NCI-H2227 (cell line): Measurements from ENCODE around the gene MPPED1.

Experiments
- DNase-seq: peaks from one replicate; lab custom pipeline; 2025; ENCODE audit not compliant: unreplicated experiment; lab: John Stamatoyannopoulos, UW

MPPED1 gene

GRCh38 chr22:43514476-43515157 lies 102.8 kb downstream of the MPPED1 start:
- DNase-seq: no peak

GRCh38 chr22:43515411-43515810 lies 103.6 kb downstream of the MPPED1 start:
- no peak for DNase-seq

DNA sequence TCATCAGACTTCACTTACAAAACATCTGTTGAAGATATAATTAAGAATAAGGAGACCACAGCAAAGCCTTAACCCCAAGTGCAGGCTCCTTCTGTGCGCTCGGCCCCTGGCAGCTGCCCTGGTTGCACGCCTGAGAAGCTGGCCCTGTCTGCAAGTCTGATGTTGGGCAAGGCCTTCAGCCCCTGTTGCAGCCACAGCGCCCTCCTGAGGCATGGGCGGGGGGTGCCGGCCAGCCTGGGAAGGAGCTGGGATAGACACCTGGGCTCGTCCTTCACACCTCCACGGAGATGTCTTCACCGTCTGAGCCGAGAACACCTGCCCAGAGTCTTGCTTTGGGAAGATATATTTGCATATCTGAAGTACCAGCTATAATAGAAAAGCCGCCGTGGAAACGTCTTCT lies 104.1 kb downstream of the MPPED1 start:
- DNase-seq: no peak

- DNase-seq: no peak
Measured at GRCh38 chr22:43516386-43516785, 104.6 kb downstream of the MPPED1 start.

DNA sequence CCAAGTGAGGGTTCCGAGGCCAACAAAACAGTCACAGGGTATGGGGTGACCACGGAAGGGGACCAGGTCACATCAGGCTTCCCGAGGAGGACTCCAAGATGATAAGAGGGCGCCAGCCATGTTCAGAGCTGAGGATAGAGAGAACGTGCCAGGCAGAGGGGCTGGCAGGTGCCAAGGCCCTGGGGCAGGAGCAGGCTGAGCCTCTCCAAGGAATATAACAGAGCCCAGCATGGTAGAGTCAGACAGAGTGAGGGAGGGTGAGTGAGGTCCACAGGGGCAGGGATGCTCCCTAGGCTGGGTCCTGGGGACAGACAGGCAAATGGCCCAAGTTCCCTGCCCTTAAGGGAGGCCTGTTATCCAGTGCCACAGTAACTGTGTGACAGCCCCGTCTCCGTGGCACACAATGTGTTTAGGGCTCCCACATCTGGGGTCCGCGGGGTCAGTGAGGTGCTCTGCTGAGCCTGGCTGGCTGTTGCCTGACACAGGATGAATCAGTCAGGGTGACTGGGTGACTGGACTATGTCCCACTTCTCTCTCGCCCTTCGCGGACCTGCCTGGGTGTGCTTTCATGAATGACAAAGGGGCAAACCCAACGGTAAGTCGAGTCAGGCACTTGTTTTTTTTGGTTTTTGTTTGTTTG lies 105.3 kb downstream of the MPPED1 start:
- DNase-seq: no peak

DNA sequence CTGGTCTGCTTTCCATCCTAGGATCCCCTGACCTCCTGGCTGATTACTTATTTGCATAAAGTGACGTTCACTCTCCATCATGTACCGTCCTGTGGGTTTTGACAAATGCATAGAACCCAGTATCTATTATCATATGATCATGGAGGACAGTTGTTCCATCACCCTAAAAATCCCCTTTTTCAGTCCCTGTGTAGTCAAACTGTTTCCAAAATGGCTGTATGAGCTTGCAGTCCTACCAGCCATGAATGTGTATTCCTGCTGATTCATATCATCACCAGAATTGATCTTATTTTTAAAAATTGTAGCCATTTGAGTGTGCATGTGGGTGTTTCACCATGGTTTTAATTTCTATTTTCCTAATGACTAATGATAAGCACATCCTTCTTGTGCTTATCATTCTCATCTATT lies 108.8 kb downstream of the MPPED1 start:
- no peak for DNase-seq

DNA sequence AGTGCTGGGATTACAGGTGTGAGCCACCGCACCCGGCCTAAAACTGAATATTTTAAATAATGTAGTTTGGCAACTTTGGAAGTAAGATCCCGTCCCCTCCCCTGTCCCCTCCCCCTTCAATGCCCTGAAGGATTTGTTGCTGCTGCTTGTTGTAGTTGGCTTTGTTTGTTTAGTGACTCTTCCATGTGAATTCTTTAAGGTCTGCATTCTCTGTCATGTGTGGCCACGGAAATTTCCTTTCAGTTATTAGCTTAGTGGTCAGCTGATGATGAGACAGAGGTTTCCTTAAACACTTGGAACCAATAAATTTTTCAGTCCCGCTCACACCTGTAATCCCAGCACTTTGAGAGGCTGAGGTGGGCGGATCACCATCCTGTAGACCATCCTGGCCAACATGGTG lies 109.9 kb downstream of the MPPED1 start:
- no peak for DNase-seq

- DNase-seq: no peak
Measured at GRCh38 chr22:43526117-43526655, 114.4 kb downstream of the MPPED1 start.

- no peak for DNase-seq
Measured at GRCh38 chr22:43526946-43527345, 115.1 kb downstream of the MPPED1 start.

DNA sequence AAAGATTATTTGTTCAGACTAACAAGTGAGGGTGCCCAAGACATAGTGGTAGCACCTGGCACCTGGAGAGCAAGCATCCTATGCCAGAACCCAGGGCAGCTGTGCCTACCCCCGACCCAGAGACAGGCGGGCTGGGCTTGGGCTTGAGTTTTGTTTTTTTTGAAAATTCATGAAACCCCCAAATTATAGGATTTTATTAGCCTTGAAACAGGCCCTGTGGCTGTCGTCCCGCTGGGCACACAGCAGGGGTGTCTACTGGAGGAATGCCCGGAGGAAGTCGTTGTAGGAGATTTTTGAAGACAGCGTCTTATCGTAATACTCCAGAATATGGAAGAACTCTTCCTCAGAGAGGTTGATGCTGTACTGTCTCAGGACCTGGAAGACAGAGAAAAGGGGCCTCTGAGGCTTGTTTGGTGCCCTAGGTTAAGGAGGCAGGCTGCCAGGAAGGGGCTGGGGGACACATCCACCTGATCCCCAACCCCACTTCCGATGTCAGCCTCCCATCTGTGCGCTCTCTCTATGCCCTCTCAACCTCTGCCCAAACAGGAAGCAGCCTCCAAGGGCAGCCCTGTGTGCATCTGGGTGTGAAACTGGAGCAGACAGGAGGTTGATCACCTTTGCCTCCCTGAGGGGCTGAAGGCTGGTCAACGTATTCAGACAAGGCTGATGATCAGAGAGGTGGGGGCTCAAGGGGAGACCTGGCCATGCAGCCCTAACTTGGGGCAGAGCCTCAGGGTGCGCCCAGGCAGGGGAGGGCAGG lies 117.0 kb downstream of the MPPED1 start:
- DNase-seq: no peak

DNA sequence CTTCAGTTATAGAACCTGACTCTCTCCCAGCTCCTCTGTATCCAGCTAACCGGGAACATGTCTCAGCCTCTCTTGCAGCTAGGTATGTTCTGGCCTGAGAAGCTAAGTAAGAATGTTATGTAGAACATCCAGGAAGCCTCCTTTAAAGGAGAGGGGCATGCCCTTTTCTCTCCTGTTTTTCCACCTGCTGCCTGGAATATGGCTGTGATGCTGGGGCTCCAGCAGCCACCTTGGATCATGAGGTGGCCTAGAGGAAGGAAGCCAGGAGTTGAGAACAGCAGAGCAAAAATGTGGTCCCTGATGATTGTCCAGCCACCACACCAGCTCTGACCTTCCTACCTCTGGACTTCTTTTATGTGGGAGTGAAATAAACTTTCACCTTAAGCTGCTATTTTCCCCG lies 117.6 kb downstream of the MPPED1 start:
- DNase-seq: no peak

- no peak for DNase-seq
Measured at GRCh38 chr22:43529934-43530333, 118.1 kb downstream of the MPPED1 start.

- DNase-seq: no peak
Measured at GRCh38 chr22:43530349-43531201, 118.8 kb downstream of the MPPED1 start.

GRCh38 chr22:43531651-43532050 lies 119.8 kb downstream of the MPPED1 start:
- DNase-seq: no peak

DNA sequence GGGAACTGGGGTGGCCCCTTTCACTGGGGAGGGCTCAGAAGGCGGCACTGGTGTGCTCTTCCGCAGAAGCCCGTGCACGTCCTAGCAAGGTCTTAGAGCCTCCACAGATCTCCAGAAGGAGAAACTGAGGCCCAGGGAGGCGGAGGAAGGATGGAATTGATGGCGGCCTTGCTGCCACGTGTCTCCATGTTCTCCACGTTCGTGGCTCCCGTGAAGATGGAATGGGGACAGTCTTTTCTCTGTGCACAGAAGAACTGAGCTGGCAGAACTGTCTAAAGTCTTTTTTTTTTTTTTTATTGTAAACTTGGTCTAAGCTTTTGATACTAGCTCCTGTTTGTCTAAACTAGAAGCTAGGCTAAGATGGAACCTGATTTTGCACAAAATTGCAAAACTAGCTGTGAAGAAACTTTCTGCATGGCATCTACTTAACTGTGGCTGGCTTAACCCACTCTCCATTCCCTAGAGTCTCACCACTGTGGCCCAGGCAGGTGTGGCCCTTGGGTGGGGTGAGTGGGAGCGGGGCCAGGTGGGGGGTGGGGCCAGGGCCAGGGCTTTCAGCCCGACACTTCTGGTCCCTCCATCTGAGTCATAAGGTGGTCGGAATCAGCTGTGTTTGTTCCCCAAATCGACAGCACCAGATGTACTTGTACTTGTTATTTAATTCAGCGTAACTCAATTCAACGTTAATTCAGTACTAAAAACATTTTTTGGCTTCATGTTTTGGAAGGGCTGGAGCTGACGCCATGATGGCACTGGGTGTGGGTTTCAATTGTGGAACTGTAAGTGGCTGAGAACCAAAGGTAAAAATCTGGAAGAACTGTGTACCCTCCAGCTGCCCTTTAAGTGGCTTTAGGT lies 120.7 kb downstream of the MPPED1 start:
- DNase-seq: no peak

DNA sequence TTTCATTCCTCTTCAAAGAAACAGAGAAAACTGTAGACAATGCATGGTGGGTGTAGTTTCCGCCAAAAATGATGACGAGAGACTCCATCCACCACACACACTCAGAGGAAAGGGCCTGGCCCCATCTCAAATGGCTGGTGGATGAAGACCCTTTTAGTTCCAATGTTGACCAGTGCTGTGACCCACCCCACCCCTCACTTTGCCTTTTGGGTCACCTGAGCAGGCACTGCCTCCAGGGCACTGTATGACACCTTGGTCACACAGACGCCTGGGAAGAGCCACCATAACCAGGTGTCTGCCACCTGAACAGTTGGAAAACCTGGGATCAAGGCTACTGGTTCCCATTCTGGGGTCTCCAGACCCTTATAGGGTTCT lies 121.3 kb downstream of the MPPED1 start:
- DNase-seq: no peak

GRCh38 chr22:43533656-43534428 lies 122.0 kb downstream of the MPPED1 start:
- no peak for DNase-seq

DNA sequence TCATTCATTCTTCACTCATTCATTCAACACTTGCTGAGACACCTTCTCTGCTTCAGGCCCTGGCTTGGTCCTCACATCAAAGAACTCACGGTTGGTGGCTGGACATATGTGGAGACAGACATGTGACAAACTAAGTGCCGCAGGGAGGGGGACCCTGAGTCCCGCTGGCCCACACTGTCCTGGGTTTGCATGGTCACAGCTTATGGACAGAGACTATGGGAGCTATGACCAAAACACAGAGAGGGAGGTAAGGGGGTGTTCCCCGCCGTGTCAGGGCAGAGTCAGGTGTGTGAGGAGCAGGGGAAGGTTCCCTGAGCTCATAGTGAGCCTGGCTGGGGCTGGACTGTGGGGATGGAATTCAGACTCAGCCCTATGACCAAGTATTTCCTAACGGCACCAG lies 123.1 kb downstream of the MPPED1 start:
- no peak for DNase-seq

- DNase-seq: no peak
Measured at GRCh38 chr22:43535336-43535735, 123.5 kb downstream of the MPPED1 start.
